Activated CD4-positive, alpha-beta T cell treated with anti-CD3 and anti-CD28 coated beads for 36 hours (primary cell): ENCODE measurements around the gene MOK. TPM values are rescaled to one million over a fixed set of nuclear protein-coding genes. Genes with fewer than 3 reads are reported as not detected.
A peak's percentile ranks its signal among the peaks of the same experiment; 100 is the strongest.
"Not testable (repeated sequence)": the region's sequence is repeated elsewhere in the genome, so short reads cannot be mapped to it uniquely, and the experiment has no call there.

Experiments
- ATAC-seq: fragments of 200-7000 bp; cut with Tn5 transposase; one replicate; pipeline ENCODE4 v1.10.0; 2021; ENCODE audit warnings: mild to moderate bottlenecking, moderate library complexity
- CTCF ChIA-PET: fragments of 350-600 bp; sonication (Branson Sonifier 250); formaldehyde crosslinking; loops from one replicate; lab custom pipeline; 2021; ENCODE audit warnings: antibody characterized with exemption; lab: Charles Lee
- POLR2A ChIA-PET: fragments of 350-600 bp; sonication (Branson Sonifier 250); formaldehyde crosslinking; loops from one replicate; lab custom pipeline; 2021; ENCODE audit warnings: antibody characterized with exemption, inconsistent platforms; lab: Charles Lee
- DNase-seq: peaks from one replicate; pipeline ENCODE4 v3.0.0-alpha.2; 2020
- H3K27ac Mint-ChIP-seq: one replicate; pipeline ENCODE4 v1.8.0; 2021; ENCODE audit warnings: mixed read lengths
- H3K27me3 Mint-ChIP-seq: one replicate; pipeline ENCODE4 v1.8.0; 2021; ENCODE audit warnings: mixed read lengths
- H3K36me3 Mint-ChIP-seq: one replicate; pipeline ENCODE4 v1.8.0; 2021; ENCODE audit warnings: low read depth, mixed read lengths
- H3K4me1 Mint-ChIP-seq: one replicate; pipeline ENCODE4 v1.8.0; 2021; ENCODE audit warnings: mixed read lengths
- H3K4me3 Mint-ChIP-seq: one replicate; pipeline ENCODE4 v1.8.0; 2021; ENCODE audit warnings: mild to moderate bottlenecking, moderate library complexity, mixed read lengths
- H3K9me3 Mint-ChIP-seq: one replicate; pipeline ENCODE4 v1.8.0; 2021; ENCODE audit warnings: low read depth, mixed read lengths
- intact Hi-C, 2 experiments: fragments of 100-400 bp; cut with DNase I in 1 of 2; cut with micrococcal nuclease in 1 of 2; formaldehyde crosslinking; loops; one replicate each; pipeline versions ENCODE4 v1.14.2 to v1.15.1; 2022 to 2024; cut with DNase I, micrococcal nuclease
- total RNA-seq, 2 experiments: library from RNA; stranded (reverse); gene quantifications; one replicate each; pipeline ENCODE4 v1.2.3, GENCODE V29; 2021

MOK gene
- total RNA-seq, 2 experiments from 2014 or later, result 6.5 to 6.6 TPM

DNA sequence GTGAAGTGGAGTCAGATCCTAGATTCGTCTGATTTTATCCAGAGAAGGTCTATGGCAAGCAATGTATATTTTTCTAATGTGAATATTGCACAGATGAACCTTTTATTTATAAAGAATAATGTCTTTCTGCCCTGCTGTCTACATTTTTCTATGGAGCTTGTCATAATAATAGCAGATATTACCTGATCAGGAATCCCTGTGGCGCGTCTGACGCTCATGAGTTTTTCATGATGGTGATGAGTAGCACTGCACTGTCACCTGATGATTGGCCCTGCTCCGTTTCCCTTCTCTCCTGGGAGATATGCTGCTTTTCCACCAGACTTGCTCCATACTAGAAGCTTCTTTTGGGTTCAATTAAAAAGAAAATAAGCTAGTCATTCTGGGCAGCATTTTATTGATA, 37.3 kb upstream of the MOK start:
- intact Hi-C loops, result no loop called here
- ChIA-PET POLR2A (interaction anchor here (0.6 to 1.4 kb wide), 2 partner anchors 20 to 50 kb away, joined by 4 read pairs; partner anchors contain the start of genes CINP and TECPR2), CTCF (no interaction called here)
- H3K27me3 Mint-ChIP-seq, result no peaks in the 10 kb centered on the region
- no peaks in the 10 kb centered on the region for H3K9me3 Mint-ChIP-seq
- no peaks in the 10 kb centered on the region for H3K4me1 Mint-ChIP-seq
- H3K36me3 Mint-ChIP-seq, result peaks cover 21% of the 10 kb centered on the region
- ATAC-seq (no peak), DNase-seq (no peak)
- no peak overlapping the region for H3K4me3 Mint-ChIP-seq
- H3K27ac Mint-ChIP-seq, result no peak overlapping the region

DNA sequence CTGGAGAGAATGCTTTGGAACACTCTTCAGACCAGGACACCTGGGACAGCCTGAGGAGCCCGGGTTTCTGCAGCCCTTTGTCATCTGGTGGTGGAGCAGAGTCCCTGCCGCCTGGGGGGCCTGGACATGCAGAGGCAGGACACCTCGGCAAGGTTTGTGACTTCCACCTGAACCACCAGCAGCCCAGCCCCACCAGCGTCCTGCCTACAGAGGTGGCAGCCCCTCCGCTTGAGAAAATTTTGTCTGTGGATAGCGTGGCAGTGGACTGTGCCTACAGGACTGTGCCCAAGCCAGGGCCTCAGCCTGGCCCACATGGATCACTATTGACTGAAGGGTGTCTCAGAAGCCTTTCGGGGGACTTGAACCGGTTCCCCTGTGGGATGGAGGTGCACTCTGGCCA, 36.6 kb upstream of the MOK start:
- no peaks in the 10 kb centered on the region for H3K27me3 Mint-ChIP-seq
- intact Hi-C loops, result no loop called here
- no peak overlapping the region for H3K4me3 Mint-ChIP-seq
- ChIA-PET POLR2A (interaction anchor here (1.4 kb wide), 1 partner anchor 21 kb away, joined by 4 read pairs; the partner anchor contains the start of genes CINP and TECPR2), CTCF (no interaction called here)
- no peak overlapping the region for H3K27ac Mint-ChIP-seq
- no peaks in the 10 kb centered on the region for H3K9me3 Mint-ChIP-seq
- no peaks in the 10 kb centered on the region for H3K4me1 Mint-ChIP-seq
- H3K36me3 Mint-ChIP-seq, result peaks cover 23% of the 10 kb centered on the region
- ATAC-seq, result no peak
- no peak for DNase-seq

DNA sequence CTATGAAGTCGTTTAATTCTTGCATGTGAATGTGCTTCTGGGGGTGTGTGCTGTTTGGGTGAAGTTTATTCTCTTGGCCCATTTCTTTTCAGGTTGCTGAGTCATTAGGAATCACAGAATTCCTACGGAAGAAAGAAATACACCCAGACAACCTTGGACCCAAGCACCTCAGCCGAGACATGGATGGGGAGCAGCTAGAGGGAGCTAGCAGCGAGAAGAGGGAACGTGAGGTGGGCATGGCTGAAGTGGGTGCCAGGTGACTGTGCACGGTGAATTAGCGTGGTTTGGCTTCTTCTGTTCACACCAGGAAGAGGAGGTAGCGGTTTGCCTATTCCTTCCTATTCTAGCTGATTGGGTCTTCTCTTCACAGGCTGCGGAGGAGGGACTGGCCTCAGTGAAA, 33.8 kb upstream of the MOK start:
- ChIA-PET POLR2A (no interaction called here), CTCF (no interaction called here)
- H3K27ac Mint-ChIP-seq, result no peak overlapping the region
- no peaks in the 10 kb centered on the region for H3K4me1 Mint-ChIP-seq
- peaks cover 32% of the 10 kb centered on the region for H3K36me3 Mint-ChIP-seq
- no peaks in the 10 kb centered on the region for H3K27me3 Mint-ChIP-seq
- H3K4me3 Mint-ChIP-seq, result no peak overlapping the region
- intact Hi-C loops, result no loop called here
- ATAC-seq, result no peak
- no peaks in the 10 kb centered on the region for H3K9me3 Mint-ChIP-seq
- no peak for DNase-seq

DNA sequence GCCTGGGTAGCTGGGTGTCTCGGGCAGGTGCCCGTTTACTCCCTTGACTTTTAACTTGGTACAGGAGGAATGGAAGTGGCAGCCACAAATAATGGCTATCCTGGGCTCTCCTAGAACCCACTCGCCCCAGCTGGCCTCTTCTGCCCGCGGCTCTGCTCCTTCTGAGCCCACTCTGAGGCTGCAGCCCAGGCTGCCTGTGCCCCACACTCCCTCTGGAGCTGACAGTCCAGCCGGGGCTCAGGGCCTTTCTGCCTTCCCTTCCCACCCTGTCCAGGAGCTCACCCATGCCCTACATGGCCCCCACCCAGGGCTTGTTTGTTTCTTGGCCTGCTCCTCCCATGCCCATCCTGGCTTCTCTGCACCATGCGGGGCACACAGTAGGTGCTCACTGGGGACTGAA, 30.2 kb upstream of the MOK start:
- ChIA-PET POLR2A (interaction anchor here (0.9 kb wide), 1 partner anchor 684 kb away, joined by 3 read pairs; no protein-coding TSS in a partner anchor), CTCF (interaction anchor here (1.2 to 1.3 kb wide), 2 partner anchors 11 to 18 kb away, joined by 3 to 5 read pairs; no protein-coding TSS in a partner anchor)
- no peaks in the 10 kb centered on the region for H3K4me1 Mint-ChIP-seq

DNA sequence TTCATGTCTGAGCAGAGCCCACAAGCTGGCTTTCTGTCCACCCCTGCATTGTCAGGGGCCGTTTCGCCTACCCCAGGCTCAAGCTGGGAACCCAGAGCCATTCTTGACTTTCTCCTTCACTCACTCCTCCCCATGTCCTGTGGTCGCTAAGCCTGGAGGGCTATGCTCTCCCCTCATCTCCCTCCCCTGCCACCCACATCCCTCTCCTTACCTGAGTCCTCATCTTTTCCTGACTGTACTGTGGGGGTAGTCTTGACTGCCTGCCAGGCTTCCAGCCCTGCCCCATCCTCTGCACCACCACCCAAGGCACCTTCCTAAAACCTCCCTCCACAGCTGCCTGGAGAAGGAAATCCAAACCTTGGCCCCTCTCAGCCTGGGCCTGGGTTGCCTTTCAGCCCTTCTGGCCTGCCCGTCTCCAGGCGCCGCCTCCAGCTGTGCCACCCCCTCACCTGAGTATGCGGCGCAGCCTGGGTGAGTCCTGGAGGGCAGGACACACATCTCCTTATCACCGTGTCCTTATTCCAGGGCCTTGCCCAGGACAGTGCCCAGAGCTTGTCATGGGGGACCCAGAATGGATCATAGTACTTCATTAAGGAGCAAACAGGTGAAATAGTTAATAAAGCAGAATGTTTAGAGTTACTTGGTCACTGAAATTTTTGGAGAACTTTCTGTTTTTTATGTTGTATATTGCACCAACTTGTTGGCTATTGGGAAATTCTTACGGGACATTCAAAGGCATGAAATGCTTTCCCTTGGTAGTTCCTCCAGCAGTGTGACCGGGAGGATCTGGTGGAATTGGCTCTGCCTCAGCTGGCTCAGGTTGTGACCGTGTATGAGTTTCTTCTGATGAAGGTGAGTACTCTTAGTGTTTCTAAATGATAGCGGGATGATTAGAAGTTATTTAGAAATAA, 29.1 kb upstream of the MOK start:
- H3K4me3 Mint-ChIP-seq, result no peak overlapping the region
- no peak overlapping the region for H3K27ac Mint-ChIP-seq
- no peaks in the 10 kb centered on the region for H3K27me3 Mint-ChIP-seq
- no peaks in the 10 kb centered on the region for H3K9me3 Mint-ChIP-seq
- ChIA-PET POLR2A (interaction anchor here (0.9 kb wide), 1 partner anchor 685 kb away, joined by 3 read pairs; no protein-coding TSS in a partner anchor), CTCF (interaction anchor here (0.5 to 1.3 kb wide), 3 partner anchors 17 to 42 kb away, joined by 4 to 5 read pairs (median 4); no protein-coding TSS in a partner anchor)
- peaks cover 25% of the 10 kb centered on the region for H3K36me3 Mint-ChIP-seq
- intact Hi-C loops, result no loop called here
- DNase-seq, result no peak
- no peak for ATAC-seq
- H3K4me1 Mint-ChIP-seq, result no peaks in the 10 kb centered on the region

More for the DNA sequence above, 30.2 kb upstream of the MOK start:
- H3K27ac Mint-ChIP-seq, result no peak overlapping the region
- no peaks in the 10 kb centered on the region for H3K27me3 Mint-ChIP-seq
- H3K36me3 Mint-ChIP-seq, result peaks cover 25% of the 10 kb centered on the region
- ATAC-seq (no peak), DNase-seq (no peak)
- H3K9me3 Mint-ChIP-seq, result no peaks in the 10 kb centered on the region
- intact Hi-C loops, result no loop called here
- H3K4me3 Mint-ChIP-seq, result no peak overlapping the region

DNA sequence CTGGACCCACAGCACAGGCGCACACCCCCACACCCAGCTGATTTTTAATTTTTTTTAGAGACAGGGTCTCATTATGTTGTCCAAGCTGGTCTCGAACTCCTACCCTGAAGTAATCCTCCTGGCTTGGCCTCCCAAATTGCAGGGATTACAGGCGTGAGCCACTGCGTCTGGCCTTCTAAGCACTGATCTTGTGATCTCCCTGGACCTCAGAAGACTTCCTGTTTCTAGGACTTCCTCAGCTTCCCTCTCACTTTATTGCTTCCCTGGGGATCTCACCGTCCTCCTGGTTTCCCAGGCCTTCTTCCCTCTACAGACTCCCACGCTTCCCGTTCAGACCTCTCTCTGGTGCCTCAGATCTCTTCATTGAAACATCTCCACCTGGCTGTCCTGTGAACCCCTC, 28.4 kb upstream of the MOK start:
- ChIA-PET POLR2A (no interaction called here), CTCF (interaction anchor here (0.5 to 1.2 kb wide), 3 partner anchors 29 to 252 kb away, joined by 3 to 4 read pairs (median 4); no protein-coding TSS in a partner anchor)
- no peak overlapping the region for H3K4me3 Mint-ChIP-seq
- H3K9me3 Mint-ChIP-seq, result no peaks in the 10 kb centered on the region
- no peak for ATAC-seq
- DNase-seq, result no peak
- intact Hi-C loops, result no loop called here
- H3K36me3 Mint-ChIP-seq, result peaks cover 21% of the 10 kb centered on the region
- no peaks in the 10 kb centered on the region for H3K27me3 Mint-ChIP-seq
- no peak overlapping the region for H3K27ac Mint-ChIP-seq
- no peaks in the 10 kb centered on the region for H3K4me1 Mint-ChIP-seq

DNA sequence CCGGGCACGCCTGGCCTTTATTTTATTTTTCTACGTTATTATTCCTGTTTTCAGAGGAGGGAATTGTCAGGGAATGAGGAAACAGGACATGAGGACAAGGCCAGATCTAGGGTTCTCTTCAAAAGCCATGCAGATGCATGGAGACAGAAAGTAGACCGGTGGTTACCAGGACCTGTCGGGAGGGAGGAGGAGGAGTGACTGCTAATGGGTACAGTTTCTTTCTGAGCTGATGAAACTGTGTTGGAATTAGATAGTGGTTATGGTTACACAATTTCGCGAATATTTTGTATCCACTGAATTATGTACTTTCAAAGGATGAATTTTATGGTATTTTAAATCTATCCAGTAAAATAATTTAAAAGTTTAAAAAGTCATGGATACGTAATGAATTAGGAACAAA, 25.8 kb upstream of the MOK start:
- ChIA-PET POLR2A (no interaction called here), CTCF (no interaction called here)
- Mint-ChIP-seq H3K4me3 (no peak overlapping the region), H3K4me1 (no peaks in the 10 kb centered on the region), H3K27me3 (no peaks in the 10 kb centered on the region), H3K9me3 (no peaks in the 10 kb centered on the region), H3K27ac (no peak overlapping the region), H3K36me3 (peaks cover 20% of the 10 kb centered on the region)
- no peak for ATAC-seq
- no peak for DNase-seq
- intact Hi-C loops, result no loop called here

DNA sequence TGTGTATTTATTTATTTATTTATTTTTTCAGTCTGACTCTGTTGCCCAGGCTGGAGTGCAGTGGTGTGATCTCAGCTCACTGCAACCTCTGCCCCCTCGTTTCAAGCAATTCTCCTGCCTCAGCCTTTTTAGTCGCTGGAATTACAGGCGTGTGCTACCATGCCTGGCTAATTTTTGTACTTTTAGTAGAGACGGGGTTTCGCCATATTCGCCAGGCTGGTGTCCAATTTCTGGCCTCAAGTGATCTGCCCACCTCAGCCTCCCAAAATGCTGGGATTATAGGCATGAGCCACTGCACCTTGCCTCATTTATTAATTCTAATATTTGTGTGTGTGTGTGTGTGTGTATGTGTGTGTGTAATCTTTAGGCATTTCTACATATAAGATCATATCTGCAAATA, 24.4 kb upstream of the MOK start:
- POLR2A ChIA-PET, H3K27ac Mint-ChIP-seq, H3K4me1 Mint-ChIP-seq, H3K9me3 Mint-ChIP-seq, ATAC-seq, H3K4me3 Mint-ChIP-seq, DNase-seq, H3K27me3 Mint-ChIP-seq, intact Hi-C loops: not testable (repeated sequence)
- H3K36me3 Mint-ChIP-seq, result peaks cover 14% of the 10 kb centered on the region
- CTCF ChIA-PET, result interaction anchor here (0.8 kb wide), 1 partner anchor 370 kb away, joined by 3 read pairs; no protein-coding TSS in a partner anchor

DNA sequence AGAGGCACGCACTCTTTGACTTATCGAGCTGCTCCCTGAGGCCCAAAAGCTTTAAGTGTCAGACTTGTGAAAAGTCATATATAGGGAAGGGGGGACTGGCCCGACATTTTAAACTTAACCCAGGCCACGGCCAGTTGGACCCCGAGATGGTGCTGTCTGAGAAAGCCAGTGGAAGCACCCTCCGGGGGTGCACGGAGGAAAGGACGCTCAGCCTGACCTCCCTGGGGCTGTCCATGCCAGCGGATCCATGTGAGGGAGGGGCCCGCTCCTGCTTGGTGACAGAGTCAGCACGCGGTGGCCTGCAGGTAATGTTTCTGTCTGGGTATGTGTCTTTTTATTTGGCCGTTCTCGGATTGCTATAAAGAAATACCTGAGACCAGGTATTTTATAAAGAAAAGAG, 21.6 kb upstream of the MOK start:
- H3K27ac Mint-ChIP-seq, result no peak overlapping the region
- H3K4me3 Mint-ChIP-seq, result no peak overlapping the region
- DNase-seq, result no peak
- H3K4me1 Mint-ChIP-seq, result peaks cover 3% of the 10 kb centered on the region
- POLR2A ChIA-PET, result no interaction called here
- H3K27me3 Mint-ChIP-seq, result no peaks in the 10 kb centered on the region
- H3K36me3 Mint-ChIP-seq, result peaks cover 6% of the 10 kb centered on the region
- intact Hi-C loops, result no loop called here
- no peak for ATAC-seq
- CTCF ChIA-PET, result no interaction called here
- no peaks in the 10 kb centered on the region for H3K9me3 Mint-ChIP-seq

DNA sequence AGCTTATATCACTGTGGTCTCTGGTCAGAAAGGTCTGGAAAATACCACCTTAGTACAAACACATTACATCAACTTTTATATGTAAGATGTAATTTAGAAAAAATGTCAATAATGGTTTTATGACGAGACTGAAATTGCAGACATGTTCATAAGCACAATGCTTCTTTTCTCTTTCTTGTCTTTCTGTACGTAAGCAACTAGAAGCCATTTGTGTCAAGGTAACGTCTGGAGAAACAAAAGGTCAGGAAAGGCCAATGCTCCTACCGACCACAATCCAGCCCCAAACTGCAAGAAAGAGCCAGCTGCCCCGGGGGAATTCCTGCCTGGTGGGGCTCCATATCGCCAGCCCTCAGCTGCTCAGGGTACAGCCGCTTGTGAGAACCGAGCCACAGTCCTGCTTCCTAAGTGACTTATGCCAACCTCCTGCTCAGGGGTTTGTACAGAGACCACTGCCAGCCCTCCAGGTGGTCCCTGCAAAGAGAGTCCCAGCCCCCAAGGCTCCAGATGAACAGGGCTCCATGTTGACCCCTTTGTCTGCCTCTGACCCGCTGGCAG, 20.9 kb upstream of the MOK start:
- ATAC-seq (no peak), DNase-seq (no peak)
- H3K27ac Mint-ChIP-seq, result no peak overlapping the region
- ChIA-PET CTCF (interaction anchor here (0.6 kb wide), 1 partner anchor 110 kb away, joined by 3 read pairs; no protein-coding TSS in a partner anchor), POLR2A (no interaction called here)
- H3K4me3 Mint-ChIP-seq, result no peak overlapping the region
- no peaks in the 10 kb centered on the region for H3K9me3 Mint-ChIP-seq
- H3K27me3 Mint-ChIP-seq, result no peaks in the 10 kb centered on the region
- peaks cover 5% of the 10 kb centered on the region for H3K36me3 Mint-ChIP-seq
- intact Hi-C loops, result no loop called here
- H3K4me1 Mint-ChIP-seq, result peaks cover 10% of the 10 kb centered on the region

DNA sequence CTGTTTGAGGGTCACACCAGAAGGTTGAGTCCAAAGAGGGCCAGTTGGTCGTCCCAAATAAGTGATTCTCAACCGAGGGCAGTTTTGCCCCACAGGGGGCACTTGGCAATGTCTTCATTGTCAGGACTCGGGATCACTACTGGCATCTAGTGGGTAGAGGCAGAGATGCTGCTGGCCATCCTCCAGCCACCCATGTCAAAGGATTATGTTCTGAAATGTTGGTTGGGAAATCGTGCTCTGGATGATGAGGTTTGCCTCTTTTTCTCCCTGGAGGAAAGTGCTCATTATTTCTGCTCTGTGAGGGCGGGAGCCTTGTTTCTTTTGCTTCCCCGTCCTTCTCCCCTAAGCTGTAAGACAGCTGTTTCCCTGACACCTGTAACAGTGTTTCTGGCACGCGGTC, 18.1 kb upstream of the MOK start:
- no peaks in the 10 kb centered on the region for H3K9me3 Mint-ChIP-seq
- peaks cover 27% of the 10 kb centered on the region for H3K4me1 Mint-ChIP-seq
- ATAC-seq (no peak), DNase-seq (peak; percentile 47)
- H3K36me3 Mint-ChIP-seq, result peaks cover 5% of the 10 kb centered on the region
- CTCF ChIA-PET, result no interaction called here
- POLR2A ChIA-PET, result no interaction called here
- intact Hi-C loops, result no loop called here
- H3K4me3 Mint-ChIP-seq, result no peak overlapping the region
- H3K27ac Mint-ChIP-seq, result no peak overlapping the region
- no peaks in the 10 kb centered on the region for H3K27me3 Mint-ChIP-seq
